Activated B cell treated with CpG ODN at 0.5 μM for 24 hours (primary cell): ENCODE measurements around the gene LRP5. TPM values are rescaled to one million over a fixed set of nuclear protein-coding genes. Genes with fewer than 3 reads are reported as not detected.
"Not testable (repeated sequence)": the region's sequence is repeated elsewhere in the genome, so short reads cannot be mapped to it uniquely, and the experiment has no call there.

Experiments used
- ATAC-seq: fragments of 200-7000 bp; cut with Tn5 transposase; one replicate; pipeline ENCODE4 v1.10.0; 2021; ENCODE audit warnings: low read depth, mild to moderate bottlenecking, moderate library complexity
- CTCF ChIA-PET: fragments of 350-600 bp; sonication (Branson Sonifier 250); formaldehyde crosslinking; loops from one replicate; lab custom pipeline; 2021; ENCODE audit warnings: antibody characterized with exemption; lab: Charles Lee
- POLR2A ChIA-PET: fragments of 350-600 bp; sonication (Branson Sonifier 250); formaldehyde crosslinking; loops from one replicate; lab custom pipeline; 2021; ENCODE audit warnings: antibody characterized with exemption; lab: Charles Lee
- DNase-seq: peaks from one replicate; pipeline ENCODE4 v3.0.0; 2022
- H3K27ac Mint-ChIP-seq: one replicate; pipeline ENCODE4 v1.8.0; 2020; ENCODE audit warnings: mixed read lengths
- H3K27me3 Mint-ChIP-seq: one replicate; pipeline ENCODE4 v1.8.0; 2021; ENCODE audit warnings: mixed read lengths
- H3K36me3 Mint-ChIP-seq: one replicate; pipeline ENCODE4 v1.8.0; 2021; ENCODE audit warnings: low read depth, mixed read lengths
- H3K4me1 Mint-ChIP-seq: one replicate; pipeline ENCODE4 v1.8.0; 2021; ENCODE audit warnings: mixed read lengths
- H3K4me3 Mint-ChIP-seq: one replicate; pipeline ENCODE4 v1.8.0; 2020; ENCODE audit warnings: mild to moderate bottlenecking, mixed read lengths
- H3K9me3 Mint-ChIP-seq: one replicate; pipeline ENCODE4 v1.8.0; 2020; ENCODE audit warnings: mixed read lengths
- intact Hi-C: fragments of 100-400 bp; cut with micrococcal nuclease; formaldehyde crosslinking; loops from one replicate; pipeline ENCODE4 v1.15.1; 2024
- total RNA-seq: library from RNA; stranded (reverse); gene quantifications from 2 replicates; pipeline ENCODE4 v1.2.3, GENCODE V29; 2022
- TF ChIP-seq, protein P1 (sequence below): fragments of 200-600 bp; IDR thresholded peaks from one replicate; pipeline ENCODE4 v1.8.0; 2022; ENCODE audit warnings: antibody characterized with exemption, mild to moderate bottlenecking

The LRP5 gene
- total RNA-seq, 1 donor from 2014 or later, result 8.7 TPM

- Mint-ChIP-seq H3K4me3 (no peak overlapping the region), H3K36me3 (peaks cover 15% of the 10 kb centered on the region), H3K4me1 (no peaks in the 10 kb centered on the region), H3K27me3 (no peaks in the 10 kb centered on the region), H3K9me3 (peaks cover 6% of the 10 kb centered on the region), H3K27ac (no peak overlapping the region)
- POLR2A ChIA-PET, result no interaction called here
- DNase-seq, result no peak
- CTCF ChIA-PET, result no interaction called here
- intact Hi-C loops, result no loop called here
- TF ChIP-seq, protein P1, sequence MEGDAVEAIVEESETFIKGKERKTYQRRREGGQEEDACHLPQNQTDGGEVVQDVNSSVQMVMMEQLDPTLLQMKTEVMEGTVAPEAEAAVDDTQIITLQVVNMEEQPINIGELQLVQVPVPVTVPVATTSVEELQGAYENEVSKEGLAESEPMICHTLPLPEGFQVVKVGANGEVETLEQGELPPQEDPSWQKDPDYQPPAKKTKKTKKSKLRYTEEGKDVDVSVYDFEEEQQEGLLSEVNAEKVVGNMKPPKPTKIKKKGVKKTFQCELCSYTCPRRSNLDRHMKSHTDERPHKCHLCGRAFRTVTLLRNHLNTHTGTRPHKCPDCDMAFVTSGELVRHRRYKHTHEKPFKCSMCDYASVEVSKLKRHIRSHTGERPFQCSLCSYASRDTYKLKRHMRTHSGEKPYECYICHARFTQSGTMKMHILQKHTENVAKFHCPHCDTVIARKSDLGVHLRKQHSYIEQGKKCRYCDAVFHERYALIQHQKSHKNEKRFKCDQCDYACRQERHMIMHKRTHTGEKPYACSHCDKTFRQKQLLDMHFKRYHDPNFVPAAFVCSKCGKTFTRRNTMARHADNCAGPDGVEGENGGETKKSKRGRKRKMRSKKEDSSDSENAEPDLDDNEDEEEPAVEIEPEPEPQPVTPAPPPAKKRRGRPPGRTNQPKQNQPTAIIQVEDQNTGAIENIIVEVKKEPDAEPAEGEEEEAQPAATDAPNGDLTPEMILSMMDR, result no peak
- no peak for ATAC-seq
These were observed 118.4 kb downstream of the LRP5 start for GRCh38 chr11:68430801-68431200.

GRCh38 chr11:68431984-68432645, 119.7 kb downstream of the LRP5 start:
- POLR2A ChIA-PET, result no interaction called here
- Mint-ChIP-seq H3K36me3 (peaks cover 15% of the 10 kb centered on the region), H3K27ac (no peak overlapping the region), H3K27me3 (no peaks in the 10 kb centered on the region), H3K4me3 (no peak overlapping the region), H3K9me3 (peaks cover 6% of the 10 kb centered on the region), H3K4me1 (no peaks in the 10 kb centered on the region)
- CTCF ChIA-PET, result no interaction called here
- ATAC-seq (no peak), DNase-seq (no peak)
- TF ChIP-seq, protein P1, result no peak
- intact Hi-C loops, result no loop called here

- TF ChIP-seq, protein P1, result no peak
- ChIA-PET CTCF (no interaction called here), POLR2A (no interaction called here)
- Mint-ChIP-seq H3K9me3 (peaks cover 6% of the 10 kb centered on the region), H3K36me3 (peaks cover 15% of the 10 kb centered on the region), H3K27me3 (no peaks in the 10 kb centered on the region), H3K4me3 (no peak overlapping the region), H3K27ac (no peak overlapping the region), H3K4me1 (no peaks in the 10 kb centered on the region)
- intact Hi-C loops, result no loop called here
- ATAC-seq (no peak), DNase-seq (no peak)
These were observed 120.5 kb downstream of the LRP5 start for GRCh38 chr11:68432874-68433273.

DNA sequence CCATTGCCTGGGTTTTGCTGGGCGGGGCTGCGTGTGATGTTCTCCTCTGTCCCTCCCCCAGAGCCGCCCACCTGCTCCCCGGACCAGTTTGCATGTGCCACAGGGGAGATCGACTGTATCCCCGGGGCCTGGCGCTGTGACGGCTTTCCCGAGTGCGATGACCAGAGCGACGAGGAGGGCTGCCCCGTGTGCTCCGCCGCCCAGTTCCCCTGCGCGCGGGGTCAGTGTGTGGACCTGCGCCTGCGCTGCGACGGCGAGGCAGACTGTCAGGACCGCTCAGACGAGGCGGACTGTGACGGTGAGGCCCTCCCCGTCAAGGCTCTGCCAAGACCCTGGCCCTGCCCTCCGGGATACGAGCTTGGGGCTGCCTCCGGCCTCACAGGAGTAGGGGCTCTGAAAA, 121.2 kb downstream of the LRP5 start:
- Mint-ChIP-seq H3K27me3 (no peaks in the 10 kb centered on the region), H3K4me3 (no peak overlapping the region), H3K9me3 (peaks cover 4% of the 10 kb centered on the region), H3K36me3 (peaks cover 13% of the 10 kb centered on the region), H3K4me1 (no peaks in the 10 kb centered on the region), H3K27ac (no peak overlapping the region)
- TF ChIP-seq, protein P1, result no peak
- intact Hi-C loops, result no loop called here
- ATAC-seq (no peak), DNase-seq (no peak)
- ChIA-PET CTCF (no interaction called here), POLR2A (no interaction called here)

DNA sequence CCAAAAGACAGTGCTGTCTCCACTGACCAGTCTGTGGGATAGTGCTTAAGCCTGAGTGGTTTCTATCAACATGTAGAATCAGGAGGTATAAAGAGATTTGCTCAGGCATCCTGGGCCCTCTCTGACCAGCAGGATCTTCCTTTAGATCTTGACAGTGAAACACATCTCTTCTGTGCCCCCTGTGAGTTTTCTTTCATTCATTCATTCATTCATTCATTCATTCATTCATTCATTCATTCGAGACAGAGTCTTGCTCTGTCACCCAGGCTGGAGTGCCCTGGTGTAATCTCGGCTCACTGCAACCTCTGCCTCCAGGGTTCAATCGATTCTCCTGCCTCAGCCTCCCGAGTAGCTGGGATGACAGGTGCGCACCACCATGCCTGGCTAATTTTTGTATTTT, 121.8 kb downstream of the LRP5 start:
- POLR2A ChIA-PET, H3K4me3 Mint-ChIP-seq, H3K27me3 Mint-ChIP-seq, ATAC-seq, H3K9me3 Mint-ChIP-seq, intact Hi-C loops, DNase-seq, CTCF ChIA-PET, H3K27ac Mint-ChIP-seq, H3K4me1 Mint-ChIP-seq: not testable (repeated sequence)
- H3K36me3 Mint-ChIP-seq, result peaks cover 12% of the 10 kb centered on the region
